Lung microvascular endothelial cell (primary cell): ENCODE data around the gene BZW2. TPM values are rescaled to one million over a fixed set of nuclear protein-coding genes. Genes with fewer than 3 reads are reported as not detected.
"Not testable (repeated sequence)": the region's sequence is repeated elsewhere in the genome, so short reads cannot be mapped to it uniquely, and the experiment has no call there.

ENCODE experiments used
- DNase-seq, 2 donors: peaks; one replicate each; pipeline versions ENCODE4 v3.0.0 to v3.0.0-alpha.2; 2010; ENCODE audit warnings: low read depth in 2 of 2
- total RNA-seq: library from RNA; depleted of rRNA; stranded (reverse); fragments of >200 nt; gene quantifications from 2 replicates; pipeline ENCODE4 v1.2.1, GENCODE V29; 2014

BZW2 gene
- total RNA-seq, 1 donor from 2014 or later: 56.9 TPM

DNA sequence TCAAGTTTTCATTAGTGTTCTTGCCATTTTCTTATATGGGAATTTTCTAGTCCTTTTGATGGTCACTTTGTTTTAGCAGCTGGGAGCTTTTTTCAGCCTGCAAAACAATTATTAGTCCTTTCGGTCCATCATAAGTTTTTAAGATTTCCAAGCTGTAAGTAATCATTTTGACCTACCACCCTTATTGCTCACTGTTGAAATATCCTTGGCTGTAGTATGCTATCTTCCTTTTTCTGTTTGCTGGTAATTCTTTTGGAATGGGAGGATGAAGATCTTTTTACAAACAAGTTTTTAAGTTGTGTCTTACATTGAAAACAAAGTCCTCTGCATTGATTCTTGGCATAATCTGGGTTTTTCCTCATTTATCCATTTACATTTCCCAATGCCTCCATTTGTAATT lies 24.0 kb downstream of the BZW2 start:
- DNase-seq: no peak

DNA sequence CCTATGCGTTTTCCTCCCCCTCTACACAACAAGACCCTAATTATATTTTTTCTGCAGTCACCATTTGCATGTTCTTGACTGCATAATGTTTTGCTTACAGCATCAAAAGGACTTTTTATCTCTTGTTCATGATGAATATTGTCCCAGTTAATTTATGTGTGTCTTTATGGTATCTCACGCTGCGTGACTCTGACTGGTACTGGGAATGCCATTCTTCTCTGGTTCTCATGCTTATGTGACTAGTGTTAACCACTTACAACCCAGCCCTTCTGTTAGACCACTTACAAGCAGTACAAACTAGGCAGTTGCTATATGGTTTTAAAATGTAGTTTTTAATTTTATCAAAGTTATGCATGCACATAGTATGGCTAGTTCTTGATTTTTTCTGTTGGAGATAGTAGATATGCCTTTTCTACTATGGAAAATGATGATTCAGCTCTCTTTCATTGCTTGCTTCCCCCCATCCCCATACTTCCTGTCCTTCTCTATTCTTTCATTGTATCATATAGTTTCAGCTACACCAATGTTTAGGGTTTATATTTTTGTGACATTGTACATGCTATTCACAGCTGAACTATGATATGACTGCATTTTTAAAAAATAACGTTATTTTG lies 24.9 kb downstream of the BZW2 start:
- no peak for DNase-seq

DNA sequence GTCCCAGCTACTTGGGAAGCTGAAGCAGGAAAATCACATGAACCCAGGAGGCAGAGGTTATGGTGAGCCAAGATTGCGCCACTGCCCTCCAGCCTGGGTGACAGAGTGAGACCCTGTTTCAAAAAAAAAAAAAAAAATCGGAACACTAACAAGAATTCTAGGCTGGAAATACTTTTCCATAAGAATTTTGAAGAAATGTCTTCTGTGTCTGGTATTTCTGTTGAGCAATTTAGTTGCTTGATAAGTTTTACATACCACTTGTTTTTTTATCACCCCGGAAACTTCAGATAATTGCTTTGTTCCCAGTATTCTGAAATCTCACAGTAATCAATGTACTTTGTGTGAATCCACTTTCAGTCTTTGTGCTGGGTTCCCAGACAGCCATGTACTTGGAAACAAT lies 25.8 kb downstream of the BZW2 start:
- DNase-seq: no peak

DNA sequence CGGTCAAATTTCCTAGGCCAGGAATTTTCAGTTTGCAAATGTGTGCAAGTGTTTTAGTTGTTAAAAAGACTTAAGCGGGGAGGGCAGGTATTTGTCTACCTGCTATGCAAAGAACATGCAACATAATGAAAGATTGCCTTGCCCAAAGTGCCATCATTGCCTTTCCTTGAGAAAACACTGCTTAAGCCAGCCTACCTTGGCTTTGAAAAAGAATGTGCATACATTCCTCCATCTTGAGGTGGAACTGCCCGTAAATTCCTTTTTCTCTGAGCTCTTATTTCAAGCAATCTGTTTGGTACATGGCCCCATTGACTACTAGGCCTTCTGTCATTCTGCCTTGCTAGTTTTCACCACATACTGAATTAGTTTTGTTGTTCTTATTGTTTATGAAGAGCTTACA lies 29.3 kb downstream of the BZW2 start:
- DNase-seq: no peak

DNA sequence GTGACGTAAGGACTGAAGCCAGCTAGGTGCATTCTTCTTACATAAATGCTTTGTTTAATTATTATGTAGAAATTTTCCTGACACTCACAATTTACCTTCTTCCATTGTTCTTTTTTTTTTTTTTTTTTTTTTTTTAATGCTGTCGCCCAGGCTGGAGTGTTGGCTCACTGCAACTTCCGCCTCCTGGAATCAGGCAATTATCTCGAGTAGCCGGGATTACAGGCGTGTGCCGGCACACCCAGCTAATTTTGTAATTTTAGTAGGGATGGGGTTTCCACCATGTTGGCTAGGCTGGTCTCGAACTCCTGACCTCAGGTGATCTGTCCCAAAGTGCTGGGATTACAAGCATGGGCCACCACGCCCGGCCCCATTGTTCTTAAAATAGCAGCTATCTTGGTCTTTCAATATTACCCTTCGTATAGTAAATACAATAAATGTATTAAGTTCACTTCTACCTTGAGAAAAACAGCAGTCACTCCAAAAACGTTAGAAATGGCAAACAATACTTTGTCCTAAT lies 32.1 kb downstream of the BZW2 start:
- no peak for DNase-seq

DNA sequence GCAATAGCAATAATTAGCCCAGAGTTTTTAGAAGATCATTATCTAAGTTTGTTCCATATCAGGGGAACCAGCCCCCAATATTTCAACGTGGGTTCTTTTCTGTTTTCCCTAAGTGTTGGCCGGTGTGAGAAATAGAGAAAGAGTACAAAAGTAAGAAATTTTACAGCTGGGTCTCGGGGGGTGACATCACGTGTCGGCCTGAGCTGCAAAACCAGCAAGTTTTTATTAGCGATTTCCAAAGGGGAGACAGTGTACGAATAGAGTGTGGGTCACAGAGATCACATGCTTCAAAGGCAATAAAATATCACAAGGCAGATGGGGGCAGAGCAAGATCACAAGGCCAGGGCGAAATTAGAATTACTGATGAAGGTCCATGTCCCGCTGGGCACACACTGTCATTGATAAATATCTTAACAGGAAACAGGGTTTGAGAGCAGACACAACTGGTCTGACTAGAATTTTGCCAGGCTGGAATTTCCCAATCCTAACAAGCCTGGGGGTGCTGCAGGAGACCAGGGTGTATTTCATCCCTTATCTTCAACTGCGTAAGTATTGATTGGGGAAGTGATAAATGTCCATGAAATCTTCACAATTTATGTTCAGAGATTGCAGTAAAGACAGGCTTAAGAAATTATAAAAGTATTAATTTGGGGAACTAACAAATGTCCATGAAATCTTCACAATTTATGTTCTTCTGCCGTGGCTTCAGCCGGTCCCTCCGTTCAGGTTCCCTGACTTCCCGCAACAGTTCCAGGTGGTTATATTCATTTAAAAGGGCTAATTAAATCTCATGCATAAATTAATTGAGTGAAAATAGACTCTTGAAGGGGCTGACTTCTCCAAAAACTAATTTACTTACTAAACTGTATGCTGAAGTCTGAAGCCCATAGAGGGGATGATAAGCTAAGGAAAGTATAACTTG lies 32.9 kb downstream of the BZW2 start:
- not testable (repeated sequence) for DNase-seq

DNA sequence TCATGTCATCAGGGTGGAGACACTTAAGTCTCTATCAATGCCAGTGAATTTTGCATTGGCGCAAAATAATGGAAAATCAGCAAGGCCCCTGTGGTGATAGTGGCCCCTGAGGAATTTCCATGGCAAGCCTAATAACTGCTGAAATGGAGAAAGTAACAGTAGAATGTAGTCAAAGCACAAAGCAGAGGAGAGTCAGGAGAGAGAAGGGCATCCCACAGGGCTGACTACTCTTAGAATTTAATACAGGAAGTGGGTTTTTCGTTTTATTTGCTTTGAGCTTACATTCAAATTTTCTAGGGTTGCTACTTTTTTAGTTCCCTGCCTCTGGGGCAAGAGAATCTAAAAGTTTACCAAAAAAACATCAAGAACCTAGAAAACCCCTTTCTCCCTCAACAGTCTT lies 39.0 kb downstream of the BZW2 start:
- DNase-seq: no peak

DNA sequence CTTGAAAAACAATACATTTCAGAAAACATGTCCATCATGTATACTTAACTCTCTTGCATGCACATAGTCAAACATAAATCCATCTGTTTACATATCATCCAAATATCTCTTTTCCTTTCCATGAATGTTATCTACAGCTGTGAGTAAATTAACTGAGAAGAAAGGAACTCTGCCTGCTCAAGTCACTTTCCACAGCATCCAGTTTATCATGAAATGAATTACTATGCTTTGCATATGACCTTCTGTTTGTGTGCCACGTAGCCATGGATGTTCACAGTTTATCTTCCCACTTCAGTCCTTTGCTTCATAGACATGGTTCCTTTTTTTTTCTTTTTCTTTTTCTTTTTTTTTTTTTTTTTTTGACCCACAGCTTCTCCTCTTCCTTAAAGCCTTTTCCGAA lies 39.6 kb downstream of the BZW2 start:
- no peak for DNase-seq

DNA sequence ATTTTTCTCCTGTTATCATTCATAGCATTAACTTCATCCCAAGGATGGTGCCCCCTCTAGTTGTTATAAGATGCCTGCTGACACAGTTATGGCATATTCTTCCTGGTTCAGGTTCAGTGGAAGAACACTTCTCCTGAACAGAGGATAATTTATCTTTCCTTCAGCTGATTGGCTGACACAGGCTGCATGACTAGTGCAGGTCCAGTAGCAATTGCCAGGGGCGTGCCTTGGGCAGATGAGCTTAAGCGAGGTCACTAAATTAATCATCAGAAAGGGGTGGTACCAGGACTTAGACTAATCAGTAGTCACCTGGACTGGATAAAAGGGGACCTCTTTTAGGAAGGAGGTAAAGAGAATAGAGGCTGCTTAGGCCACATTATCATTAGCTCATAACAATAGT lies 42.3 kb downstream of the BZW2 start:
- DNase-seq: no peak

DNA sequence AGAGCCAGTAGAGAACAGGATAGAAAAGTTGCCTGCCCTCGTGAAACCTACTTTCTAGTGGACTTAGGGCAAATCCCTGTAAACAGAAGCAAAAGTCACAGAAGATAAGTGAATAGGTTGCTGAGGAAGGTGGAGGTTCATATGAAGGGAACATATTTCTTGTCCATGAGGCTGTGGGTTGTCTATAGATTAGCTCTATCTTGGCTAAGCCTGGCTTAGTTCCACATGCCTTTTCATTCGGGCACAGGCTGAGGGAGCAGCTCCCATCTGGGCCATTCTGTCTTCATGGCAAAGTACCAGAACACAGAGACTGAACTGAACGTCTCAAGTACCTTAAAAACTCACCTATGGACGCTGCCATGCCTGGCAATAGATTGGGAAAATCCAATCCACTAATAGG lies 45.3 kb downstream of the BZW2 start:
- DNase-seq: no peak

DNA sequence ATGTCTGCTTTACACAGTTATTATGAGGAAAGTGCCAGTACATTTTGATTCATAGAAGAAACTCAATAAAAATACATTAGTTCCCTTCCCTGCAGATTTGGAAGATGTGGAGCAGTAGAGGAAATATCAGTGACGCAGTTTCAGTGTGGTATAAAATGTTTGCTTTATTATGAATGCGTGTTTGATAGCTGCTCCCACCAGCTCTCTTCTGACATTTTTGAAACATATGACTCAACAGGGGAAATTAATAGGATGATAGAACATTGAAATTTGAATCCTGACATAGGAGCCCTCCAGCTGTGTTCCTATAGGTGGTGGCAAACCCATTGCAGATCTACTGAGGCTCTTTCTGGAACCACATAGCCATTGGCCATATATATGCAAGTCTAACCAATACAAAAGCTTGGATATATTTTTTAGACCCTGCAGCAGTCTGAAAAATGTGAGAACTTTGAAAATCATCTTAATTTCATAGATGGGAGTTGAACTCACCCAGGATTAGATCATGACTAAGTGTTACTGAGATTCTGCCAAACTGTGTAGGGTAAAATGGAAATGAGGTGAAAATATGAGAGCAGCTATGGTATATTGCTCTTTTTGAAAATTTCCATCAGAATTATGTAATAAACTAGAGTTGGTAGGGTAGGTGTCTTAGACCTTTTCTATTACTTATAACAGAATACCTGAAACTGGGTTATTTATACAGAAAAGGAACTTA lies 47.8 kb downstream of the BZW2 start:
- no peak for DNase-seq

DNA sequence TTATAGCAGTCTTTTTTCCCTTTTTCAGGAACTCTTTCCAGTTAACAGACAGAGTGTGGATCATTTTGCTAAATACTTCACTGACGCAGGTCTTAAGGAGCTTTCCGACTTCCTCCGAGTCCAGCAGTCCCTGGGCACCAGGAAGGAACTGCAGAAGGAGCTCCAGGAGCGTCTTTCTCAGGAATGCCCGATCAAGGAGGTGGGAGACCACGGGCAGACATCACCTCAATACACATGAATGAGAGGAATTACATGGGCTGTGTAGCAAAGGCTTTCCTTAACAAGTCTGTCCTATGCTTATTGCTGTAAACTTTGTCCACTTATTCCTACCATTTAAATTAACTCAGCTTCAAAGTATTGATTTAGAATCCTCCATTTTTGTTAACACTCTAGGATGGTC lies 48.8 kb downstream of the BZW2 start:
- no peak for DNase-seq

DNA sequence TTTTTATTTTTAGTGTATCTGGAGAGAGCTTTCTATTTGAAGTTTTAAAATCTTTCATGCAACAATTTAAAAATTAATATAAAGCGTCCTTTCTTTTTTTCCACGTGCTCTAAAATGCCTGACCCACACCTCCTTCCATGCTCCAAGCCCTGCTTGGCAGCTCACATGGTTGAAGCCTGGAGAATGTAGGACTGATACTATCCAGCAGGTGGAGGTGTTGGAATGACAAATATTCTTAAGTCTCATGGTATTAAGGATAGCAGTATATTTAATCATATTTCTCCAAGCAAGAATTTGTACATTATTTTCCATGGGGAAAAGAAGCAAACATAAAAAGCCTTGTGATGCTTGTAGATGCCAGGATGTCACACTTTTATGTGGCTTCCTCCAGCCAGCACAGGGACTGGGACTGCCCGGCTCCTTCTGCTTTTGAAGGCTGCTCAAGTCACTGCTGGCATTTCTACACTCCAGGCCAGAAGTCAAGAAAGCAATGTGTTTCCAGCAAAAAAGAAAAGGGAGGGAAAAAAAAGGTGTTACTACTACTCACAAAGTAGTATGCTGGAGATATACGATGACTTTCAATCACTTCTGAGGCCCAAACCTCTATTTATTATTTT lies 49.7 kb downstream of the BZW2 start:
- peak; percentile 74 to 82 for DNase-seq

DNA sequence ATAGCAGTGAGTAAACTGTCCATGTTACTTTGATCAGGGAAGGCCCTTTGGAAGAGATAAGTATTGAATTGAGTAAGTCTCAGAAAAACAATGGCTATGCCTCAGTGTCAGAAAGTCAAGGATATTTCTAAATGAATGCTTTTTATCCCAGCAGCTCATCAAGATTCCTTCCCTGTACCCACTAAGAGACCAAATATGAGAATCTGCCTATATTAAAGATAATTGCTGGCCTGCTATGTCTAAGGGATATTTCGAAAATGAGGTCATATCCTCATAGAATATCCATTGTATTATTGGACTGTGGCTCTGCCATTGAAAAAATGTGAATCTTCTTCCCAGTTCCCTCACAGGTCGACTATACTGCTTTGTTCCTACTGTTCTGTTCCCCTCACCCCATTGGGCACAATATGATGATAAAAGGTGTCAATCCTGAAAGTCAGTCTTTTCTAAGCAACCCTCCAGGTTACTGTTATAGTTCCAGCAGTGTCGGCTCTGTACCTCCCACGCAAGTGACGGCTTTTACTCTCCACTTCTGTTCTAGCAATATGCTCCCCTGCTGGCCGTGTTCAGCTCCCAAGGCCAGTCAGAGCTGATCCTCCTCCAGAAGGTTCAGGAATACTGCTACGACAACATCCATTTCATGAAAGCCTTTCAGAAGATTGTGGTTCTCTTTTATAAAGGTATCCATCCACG lies 51.7 kb downstream of the BZW2 start:
- peak in 1 of 2 donors; percentile 6 for DNase-seq

DNA sequence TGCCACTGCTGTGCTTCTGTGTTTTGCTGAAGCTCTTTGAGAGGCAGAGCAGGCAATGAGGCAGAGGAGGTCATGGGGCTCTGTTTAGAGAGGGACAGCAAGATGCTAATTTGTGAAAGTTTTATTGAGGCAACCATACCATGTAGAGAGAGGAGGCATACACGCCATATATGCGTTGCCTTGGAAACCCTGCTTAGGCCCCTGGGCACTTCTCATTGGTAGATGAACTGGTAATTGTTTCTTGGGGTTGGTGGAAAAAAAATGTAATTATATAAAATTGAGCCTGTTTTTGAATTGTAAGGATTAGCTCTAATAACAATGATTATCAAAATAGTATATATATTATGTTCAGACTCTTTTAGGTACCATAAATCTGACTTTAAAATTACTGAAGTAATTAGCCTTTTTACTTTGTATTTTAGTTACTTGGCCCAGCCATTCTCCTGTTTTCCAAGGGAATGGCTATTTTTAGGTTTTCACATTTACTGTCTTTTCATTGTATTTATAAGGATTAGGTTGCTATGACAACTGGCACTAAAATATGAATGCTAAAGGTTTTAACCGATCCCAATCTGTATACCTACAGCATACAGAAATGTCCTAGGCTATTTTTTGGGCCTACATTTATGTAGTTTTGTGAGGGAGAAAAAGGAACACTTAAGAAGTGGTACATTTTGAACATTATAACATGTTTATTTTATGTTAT lies 52.4 kb downstream of the BZW2 start:
- peak in 1 of 2 donors; percentile 26 for DNase-seq

DNA sequence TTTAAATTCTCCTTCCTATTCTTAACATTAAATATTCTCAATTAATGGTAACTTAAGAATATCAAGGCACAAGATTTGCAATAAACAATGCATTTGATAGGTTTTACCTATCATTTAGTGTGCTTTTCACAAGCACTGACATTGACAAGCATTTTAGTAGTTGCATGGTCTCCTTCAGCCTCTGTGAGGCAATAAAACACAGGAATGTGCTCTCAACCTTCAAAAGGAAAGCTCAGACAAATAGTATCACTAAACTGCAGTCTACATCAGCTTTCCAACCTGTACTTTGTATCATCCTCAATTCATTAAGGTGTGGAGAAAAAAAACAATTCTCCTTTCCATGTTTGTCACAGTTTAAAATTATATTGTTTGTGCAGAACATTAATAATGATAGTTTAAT lies 56.5 kb downstream of the BZW2 start:
- peak in 1 of 2 donors; percentile 21 for DNase-seq

DNA sequence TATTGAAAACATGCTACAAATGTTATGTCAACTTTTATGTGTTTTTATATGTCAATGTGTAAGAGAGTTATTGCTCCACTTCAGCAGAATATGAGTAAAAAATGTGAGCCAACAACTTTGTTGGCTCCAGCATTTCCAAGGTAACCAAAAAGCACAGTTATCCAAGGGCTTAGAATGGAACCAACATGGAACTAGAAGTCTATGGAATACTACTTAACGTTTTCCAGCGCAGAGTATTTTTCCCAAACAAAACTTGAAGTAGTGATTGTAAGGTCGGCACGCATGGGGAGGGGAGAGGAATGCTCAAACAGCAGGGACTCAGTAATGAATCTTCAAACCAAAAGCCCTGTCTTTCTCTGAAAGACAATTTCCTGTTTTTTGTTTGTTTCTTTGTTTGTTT lies 62.5 kb downstream of the BZW2 start:
- DNase-seq: no peak

DNA sequence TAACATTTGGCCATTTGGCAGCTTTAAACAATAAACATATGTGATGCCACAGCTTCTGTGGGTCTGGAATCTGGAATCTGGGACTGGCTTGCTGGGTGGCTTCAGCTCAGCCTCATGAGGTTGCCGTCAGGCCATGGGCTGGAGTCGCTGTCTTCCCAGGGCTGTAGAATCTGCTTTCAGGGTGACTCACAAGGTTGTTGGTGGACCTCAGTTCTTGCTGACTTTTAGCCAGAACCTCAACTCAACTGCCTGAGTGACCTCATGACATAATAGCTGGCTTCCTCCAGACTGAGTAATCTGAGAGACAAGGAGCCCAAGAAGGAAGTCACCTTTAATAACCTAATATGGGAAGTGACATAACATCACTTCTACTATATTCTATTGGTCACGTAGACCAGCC lies 63.0 kb downstream of the BZW2 start:
- peak in 1 of 2 donors; percentile 91 for DNase-seq

DNA sequence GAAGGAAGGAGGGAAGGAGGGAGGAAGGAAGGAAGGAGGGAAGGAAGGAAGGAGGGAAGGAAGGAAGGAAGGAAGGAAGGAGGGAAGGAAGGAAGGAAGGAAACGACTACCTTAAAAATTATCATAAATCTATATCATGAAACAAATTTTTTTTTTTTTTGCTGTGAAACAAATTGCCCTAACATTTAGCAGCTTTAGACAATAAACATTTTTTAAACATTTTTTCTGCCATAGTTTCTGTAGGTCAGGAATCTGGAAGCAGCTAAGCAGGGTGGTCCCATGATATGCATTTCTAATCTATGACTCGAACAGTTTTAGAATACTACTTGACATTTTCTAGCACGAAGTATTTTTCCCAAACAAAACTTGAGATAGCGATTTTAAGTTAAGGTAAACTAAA lies 64.7 kb downstream of the BZW2 start:
- DNase-seq: no peak

DNA sequence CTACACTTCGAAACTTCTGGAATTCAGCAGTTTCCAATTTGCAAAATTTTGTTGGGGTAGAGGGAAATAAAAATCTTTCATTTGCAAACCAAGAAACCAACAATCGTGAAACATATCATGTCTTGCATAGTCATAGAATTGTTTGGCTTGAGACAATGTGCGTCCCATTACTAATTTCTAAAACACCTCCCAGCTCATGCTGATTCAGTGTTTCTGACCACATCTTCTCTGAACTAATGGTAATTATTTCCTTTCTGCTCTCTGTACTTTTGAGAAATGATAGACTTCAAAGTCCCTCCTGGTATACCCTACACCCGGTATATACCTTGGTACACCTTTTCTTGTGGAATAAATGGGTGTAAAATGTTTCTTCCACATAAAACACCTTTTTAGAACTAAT lies 65.7 kb downstream of the BZW2 start:
- no peak for DNase-seq

DNA sequence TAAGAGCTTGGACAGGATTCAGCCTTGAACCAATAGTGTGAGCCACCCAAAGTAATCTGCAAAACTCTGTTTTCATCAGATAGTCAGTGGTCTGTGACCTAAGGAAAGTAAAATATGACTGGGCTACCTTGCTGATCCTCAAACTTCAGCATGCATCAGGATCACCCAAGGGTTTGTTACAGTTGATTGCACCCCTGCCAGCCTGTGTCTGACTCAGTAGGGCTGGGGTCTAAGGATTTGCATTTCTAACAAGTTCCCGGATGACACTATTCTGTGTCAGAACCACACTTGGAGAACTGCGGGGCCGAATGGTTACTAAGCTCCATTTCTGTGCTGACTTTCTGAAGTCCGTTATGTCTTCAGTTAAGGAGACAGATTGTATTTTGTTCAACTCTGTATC lies 66.9 kb downstream of the BZW2 start:
- DNase-seq: no peak
